ENCODE measurements around the gene PRPH2. TPM values are rescaled to one million over a fixed set of nuclear protein-coding genes. Genes with fewer than 3 reads are reported as not detected.

The PRPH2 gene
- polyA plus RNA-seq, 2 of the 4 experiments (the other 2 are of a cell fraction): not detected

GRCh38 chr6:42652024-42652746 lies 70.2 kb downstream of the PRPH2 start:
- H3K4me2 ChIP-seq: no peak overlapping the region
- FAIRE-seq (no peak), DNase-seq (ENCODE audit: low read depth in 1 of 2, low spot score in 1 of 2) (no peak), ATAC-seq (no peak)
- H3K4me1 ChIP-seq: no peaks in the 10 kb centered on the region
- no peak overlapping the region for H3K4me3 ChIP-seq
- no peak overlapping the region for H3K27ac ChIP-seq
- ChIA-PET CTCF (interaction anchor here (1.2 to 1.6 kb wide), 2 partner anchors 73 to 74 kb away, joined by 3 to 6 read pairs; no protein-coding TSS in a partner anchor), POLR2A (no interaction called here)
- no peaks in the 10 kb centered on the region for H3K9me3 ChIP-seq
- 88% methylated on average over 5 of the region's 5 CpGs for WGBS (ENCODE audit: missing lambda C conversion rate)
- no peak for TF ChIP-seq KDM1A (IDR thresholded peaks at IDR 0.05; ENCODE audit: low read depth)
- no peak for TF ChIP-seq RFX5 (IDR thresholded peaks at IDR 0.05)
- no peak for TF ChIP-seq CBX8 (IDR thresholded peaks at IDR 0.05)
- no peak for TF ChIP-seq HOXA7 (CRISPR knock-in tag; IDR thresholded peaks at IDR 0.05)
- TF ChIP-seq KDM5A (IDR thresholded peaks at IDR 0.05): no peak
- no peak for TF ChIP-seq BHLHE40 (IDR thresholded peaks at IDR 0.05; ENCODE audit: low read depth, low read length)
- TF ChIP-seq JUN (IDR thresholded peaks at IDR 0.05): no peak
- TF ChIP-seq HDAC2 (IDR thresholded peaks at IDR 0.05): no peak
- TF ChIP-seq RAD21 (conservative IDR thresholded peaks at IDR 0.05 in 1 of 2, IDR thresholded peaks at IDR 0.05 in 1 of 2): no peak
- no peak for TF ChIP-seq USF2 (IDR thresholded peaks at IDR 0.05)
- no peak for TF ChIP-seq FOXS1 (CRISPR knock-in tag; IDR thresholded peaks at IDR 0.05)
- no peak for TF ChIP-seq BCL3 (IDR thresholded peaks at IDR 0.05)
- no peak for TF ChIP-seq REST (IDR thresholded peaks at IDR 0.05)
- no peak for TF ChIP-seq RNF2 (IDR thresholded peaks at IDR 0.05; ENCODE audit: borderline replicate concordance, low read depth)
- TF ChIP-seq, protein P1, sequence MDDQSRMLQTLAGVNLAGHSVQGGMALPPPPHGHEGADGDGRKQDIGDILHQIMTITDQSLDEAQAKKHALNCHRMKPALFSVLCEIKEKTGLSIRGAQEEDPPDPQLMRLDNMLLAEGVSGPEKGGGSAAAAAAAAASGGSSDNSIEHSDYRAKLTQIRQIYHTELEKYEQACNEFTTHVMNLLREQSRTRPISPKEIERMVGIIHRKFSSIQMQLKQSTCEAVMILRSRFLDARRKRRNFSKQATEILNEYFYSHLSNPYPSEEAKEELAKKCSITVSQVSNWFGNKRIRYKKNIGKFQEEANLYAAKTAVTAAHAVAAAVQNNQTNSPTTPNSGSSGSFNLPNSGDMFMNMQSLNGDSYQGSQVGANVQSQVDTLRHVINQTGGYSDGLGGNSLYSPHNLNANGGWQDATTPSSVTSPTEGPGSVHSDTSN (IDR thresholded peaks at IDR 0.05): no peak
- TF ChIP-seq, protein P2, sequence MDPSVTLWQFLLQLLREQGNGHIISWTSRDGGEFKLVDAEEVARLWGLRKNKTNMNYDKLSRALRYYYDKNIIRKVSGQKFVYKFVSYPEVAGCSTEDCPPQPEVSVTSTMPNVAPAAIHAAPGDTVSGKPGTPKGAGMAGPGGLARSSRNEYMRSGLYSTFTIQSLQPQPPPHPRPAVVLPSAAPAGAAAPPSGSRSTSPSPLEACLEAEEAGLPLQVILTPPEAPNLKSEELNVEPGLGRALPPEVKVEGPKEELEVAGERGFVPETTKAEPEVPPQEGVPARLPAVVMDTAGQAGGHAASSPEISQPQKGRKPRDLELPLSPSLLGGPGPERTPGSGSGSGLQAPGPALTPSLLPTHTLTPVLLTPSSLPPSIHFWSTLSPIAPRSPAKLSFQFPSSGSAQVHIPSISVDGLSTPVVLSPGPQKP (IDR thresholded peaks at IDR 0.05; ENCODE audit: low read depth, low read length): no peak
- TF ChIP-seq HOXB13 (CRISPR knock-in tag; IDR thresholded peaks at IDR 0.05; ENCODE audit: low read depth): no peak
- TF ChIP-seq MAZ (IDR thresholded peaks at IDR 0.05; ENCODE audit: borderline replicate concordance, low read depth, low read length): no peak
- no peak for TF ChIP-seq EHF (CRISPR knock-in tag; IDR thresholded peaks at IDR 0.05)

Small RNA genes lying within 50 kb of the gene (small RNA-seq; reads per million reads assigned to genes)
- 0 to 0.04 (median 0) reads per million in 6 experiments for gene RNU6-890P

Other genes starting within 250 kb of the PRPH2 start
- gene UBR2, start 158.6 kb downstream of the PRPH2 start, polyA plus RNA-seq (2011; rRNA removed): 12.9 and 15.2 TPM in 2 replicates
- 5.1 to 5.5 TPM (median 5.2 TPM) in 3 replicates for gene UBR2, start 158.6 kb downstream of the PRPH2 start, polyA plus RNA-seq (2017; fragmentation: RNase III; extraction: RNeasy Plus Mini Kit Qiagen cat#74134 plus additional on column Dnase treatment)
- gene TBCC, start 23.5 kb upstream of the PRPH2 start, polyA plus RNA-seq (2011; rRNA removed): 10.2 and 10.3 TPM in 2 replicates
- gene TBCC, start 23.5 kb upstream of the PRPH2 start, polyA plus RNA-seq (2017; fragmentation: RNase III; extraction: RNeasy Plus Mini Kit Qiagen cat#74134 plus additional on column Dnase treatment): 12.3 to 13.3 TPM (median 12.4 TPM) in 3 replicates
- 8.6 and 9.0 TPM in 2 replicates for gene BICRAL, start 59.5 kb upstream of the PRPH2 start, polyA plus RNA-seq (2011; rRNA removed)
- gene BICRAL, start 59.5 kb upstream of the PRPH2 start, polyA plus RNA-seq (2017; fragmentation: RNase III; extraction: RNeasy Plus Mini Kit Qiagen cat#74134 plus additional on column Dnase treatment): 2.9 to 3.5 TPM (median 3.3 TPM) in 3 replicates
- gene RPL7L1, start 157.0 kb upstream of the PRPH2 start, polyA plus RNA-seq (2011; rRNA removed): 46.4 and 65.2 TPM in 2 replicates
- gene RPL7L1, start 157.0 kb upstream of the PRPH2 start, polyA plus RNA-seq (2017; fragmentation: RNase III; extraction: RNeasy Plus Mini Kit Qiagen cat#74134 plus additional on column Dnase treatment): 82.5 to 101 TPM (median 84.1 TPM) in 3 replicates
- not detected in 2 replicates for gene PTCRA, start 193.5 kb upstream of the PRPH2 start, polyA plus RNA-seq (2011; rRNA removed)
- not detected in 3 replicates for gene PTCRA, start 193.5 kb upstream of the PRPH2 start, polyA plus RNA-seq (2017; fragmentation: RNase III; extraction: RNeasy Plus Mini Kit Qiagen cat#74134 plus additional on column Dnase treatment)
- 28.2 and 30.3 TPM in 2 replicates for gene CNPY3, start 206.9 kb upstream of the PRPH2 start, polyA plus RNA-seq (2011; rRNA removed)
- 31.9 to 39.4 TPM (median 38.5 TPM) in 3 replicates for gene CNPY3, start 206.9 kb upstream of the PRPH2 start, polyA plus RNA-seq (2017; fragmentation: RNase III; extraction: RNeasy Plus Mini Kit Qiagen cat#74134 plus additional on column Dnase treatment)
- gene GNMT, start 238.2 kb upstream of the PRPH2 start, polyA plus RNA-seq (2011; rRNA removed): 0.12 TPM in 2 replicates
- gene GNMT, start 238.2 kb upstream of the PRPH2 start, polyA plus RNA-seq (2017; fragmentation: RNase III; extraction: RNeasy Plus Mini Kit Qiagen cat#74134 plus additional on column Dnase treatment): 0.23 to 0.32 TPM (median 0.31 TPM) in 3 replicates

Data from A549 (cell line).